ENCODE results near the gene PAFAH1B2. TPM values are rescaled to one million over a fixed set of nuclear protein-coding genes. Genes with fewer than 3 reads are reported as not detected.
"Not testable (repeated sequence)": the region's sequence is repeated elsewhere in the genome, so short reads cannot be mapped to it uniquely, and the experiment has no call there.

Gene PAFAH1B2
- total and polyA plus RNA-seq, 8 donors: 14.9 to 174 (median 32.0) TPM

GRCh38 chr11:117182551-117182935 lies 38.5 kb downstream of the PAFAH1B2 start:
- DNase-seq: peak; percentile 2 to 24
- peak overlapping the region; percentile 42 to 99 (median 75) for H3K27ac ChIP-seq
- WGBS, 5 donors: 68 to 87% (median 76%) methylated on average over 10 of the region's 10 CpGs
- H3K36me3 ChIP-seq: peaks cover 25 to 55% (median 42%) of the 10 kb centered on the region in 4 donors
- TF ChIP-seq POLR2A (IDR thresholded peaks at IDR 0.05) (no peak), POLR2AphosphoS5 (IDR thresholded peaks at IDR 0.05) (no peak), EP300 (IDR thresholded peaks at IDR 0.05) (no peak)
- TF ChIP-seq, protein P1, sequence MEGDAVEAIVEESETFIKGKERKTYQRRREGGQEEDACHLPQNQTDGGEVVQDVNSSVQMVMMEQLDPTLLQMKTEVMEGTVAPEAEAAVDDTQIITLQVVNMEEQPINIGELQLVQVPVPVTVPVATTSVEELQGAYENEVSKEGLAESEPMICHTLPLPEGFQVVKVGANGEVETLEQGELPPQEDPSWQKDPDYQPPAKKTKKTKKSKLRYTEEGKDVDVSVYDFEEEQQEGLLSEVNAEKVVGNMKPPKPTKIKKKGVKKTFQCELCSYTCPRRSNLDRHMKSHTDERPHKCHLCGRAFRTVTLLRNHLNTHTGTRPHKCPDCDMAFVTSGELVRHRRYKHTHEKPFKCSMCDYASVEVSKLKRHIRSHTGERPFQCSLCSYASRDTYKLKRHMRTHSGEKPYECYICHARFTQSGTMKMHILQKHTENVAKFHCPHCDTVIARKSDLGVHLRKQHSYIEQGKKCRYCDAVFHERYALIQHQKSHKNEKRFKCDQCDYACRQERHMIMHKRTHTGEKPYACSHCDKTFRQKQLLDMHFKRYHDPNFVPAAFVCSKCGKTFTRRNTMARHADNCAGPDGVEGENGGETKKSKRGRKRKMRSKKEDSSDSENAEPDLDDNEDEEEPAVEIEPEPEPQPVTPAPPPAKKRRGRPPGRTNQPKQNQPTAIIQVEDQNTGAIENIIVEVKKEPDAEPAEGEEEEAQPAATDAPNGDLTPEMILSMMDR (IDR thresholded peaks at IDR 0.05): no peak
- no peaks in the 10 kb centered on the region for H3K27me3 ChIP-seq
- no peak overlapping the region for H3K4me3 ChIP-seq
- intact Hi-C loops (cut with DNase I; ENCODE audit: low total_unique reads): no loop called here
- H3K4me1 ChIP-seq: peaks cover 67 to 89% (median 81%) of the 10 kb centered on the region in 4 donors
- no peaks in the 10 kb centered on the region for H3K9me3 ChIP-seq

DNA sequence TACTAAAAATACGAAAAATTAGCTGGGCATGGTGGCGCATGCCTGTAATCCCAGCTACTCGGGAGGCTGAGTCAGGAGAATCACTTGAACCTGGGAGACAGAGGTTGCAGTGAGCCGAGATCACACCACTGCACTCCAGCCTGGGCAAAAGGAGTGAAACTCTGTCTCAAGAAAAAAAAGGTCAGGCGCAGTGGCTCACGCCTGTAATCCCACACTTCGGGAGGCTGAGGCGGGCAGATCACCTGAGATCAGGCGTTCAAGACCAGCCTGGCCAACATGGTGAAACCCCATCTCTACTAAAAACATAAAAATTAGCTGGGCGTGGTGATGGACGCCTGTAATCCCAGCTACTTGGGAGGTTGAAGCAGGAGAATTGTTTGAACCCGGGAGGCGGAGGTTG lies 39.1 kb downstream of the PAFAH1B2 start:
- DNase-seq: peak in 1 of 2 donors; percentile 19
- Histone ChIP-seq H3K27ac (peak overlapping the region; percentile 42 to 99 (median 75)), H3K36me3 (peaks cover 32 to 61% (median 48%) of the 10 kb centered on the region in 4 donors), H3K4me1 (peaks cover 64 to 89% (median 81%) of the 10 kb centered on the region in 4 donors)
- H3K4me3 ChIP-seq; H3K27me3 ChIP-seq; H3K9me3 ChIP-seq; intact Hi-C loops (cut with DNase I; ENCODE audit: low total_unique reads): not testable (repeated sequence)
- WGBS, 5 donors: 79 to 95% (median 83%) methylated on average over 13 of the region's 13 CpGs

DNA sequence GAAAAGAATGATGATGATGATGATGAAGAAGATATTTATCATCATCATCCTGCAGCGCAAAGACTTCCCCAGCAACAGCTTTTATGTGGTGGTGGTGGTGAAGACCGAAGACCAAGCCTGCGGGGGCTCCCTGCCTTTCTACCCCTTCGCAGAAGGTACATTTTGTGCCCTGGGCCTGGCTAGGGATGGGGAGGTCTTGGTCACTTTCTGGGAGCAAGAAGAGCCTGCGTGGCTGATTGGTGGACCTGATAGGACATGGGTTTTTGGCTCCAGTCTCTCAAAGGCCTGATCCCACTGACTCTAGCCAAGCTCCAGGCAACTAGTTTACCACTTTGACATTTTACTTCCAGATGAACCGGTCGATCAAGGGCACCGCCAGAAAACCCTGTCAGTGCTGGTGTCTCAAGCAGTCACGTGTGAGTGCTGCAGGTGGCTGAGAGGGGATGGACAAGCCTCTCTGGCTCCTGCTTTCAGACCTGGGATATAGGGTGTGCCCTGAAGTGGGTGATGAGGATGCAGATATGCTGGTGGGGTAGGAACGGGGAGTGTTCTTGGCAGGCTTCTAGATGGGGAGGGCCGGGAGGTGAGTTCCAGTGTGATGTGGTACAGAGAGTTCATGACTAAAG lies 39.8 kb downstream of the PAFAH1B2 start:
- Histone ChIP-seq H3K4me3 (no peak overlapping the region), H3K36me3 (peaks cover 38 to 68% (median 55%) of the 10 kb centered on the region in 4 donors), H3K4me1 (peaks cover 64 to 89% (median 79%) of the 10 kb centered on the region in 4 donors), H3K9me3 (no peaks in the 10 kb centered on the region), H3K27me3 (no peaks in the 10 kb centered on the region), H3K27ac (peak overlapping the region; percentile 73 to 99 (median 80))
- WGBS, 5 donors: 54 to 73% (median 56%) methylated on average over 10 to 11 of the region's 11 CpGs
- TF ChIP-seq, protein P1 (IDR thresholded peaks at IDR 0.05): no peak
- TF ChIP-seq EP300 (IDR thresholded peaks at IDR 0.05) (no peak), POLR2AphosphoS5 (IDR thresholded peaks at IDR 0.05) (no peak), POLR2A (IDR thresholded peaks at IDR 0.05) (no peak)
- peak; percentile 55 to 73 for DNase-seq
- intact Hi-C loops (cut with DNase I; ENCODE audit: low total_unique reads): no loop called here

GRCh38 chr11:117185736-117186430 lies 41.8 kb downstream of the PAFAH1B2 start:
- Histone ChIP-seq H3K27ac (peak overlapping the region; percentile 60 to 99 (median 75)), H3K4me1 (peaks cover 48 to 81% (median 66%) of the 10 kb centered on the region in 4 donors), H3K9me3 (no peaks in the 10 kb centered on the region), H3K4me3 (no peak overlapping the region), H3K27me3 (no peaks in the 10 kb centered on the region), H3K36me3 (peaks cover 58 to 88% (median 75%) of the 10 kb centered on the region in 4 donors)
- peak; percentile 12 to 14 for DNase-seq
- intact Hi-C loops (cut with DNase I; ENCODE audit: low total_unique reads): loop anchor here (5.0 kb wide), 1 partner anchor 41 kb away; no protein-coding TSS in a partner anchor
- TF ChIP-seq POLR2AphosphoS5 (IDR thresholded peaks at IDR 0.05) (no peak), POLR2A (IDR thresholded peaks at IDR 0.05) (no peak), EP300 (IDR thresholded peaks at IDR 0.05) (no peak)
- TF ChIP-seq, protein P1 (IDR thresholded peaks at IDR 0.05): no peak
- 50 to 79% (median 53%) methylated on average over 5 of the region's 5 CpGs for WGBS, 5 donors

Measured in stomach (tissue), 9 donors.